ENCODE results near the gene ATP5MG.
"Not testable (repeated sequence)": the region's sequence is repeated elsewhere in the genome, so short reads cannot be mapped to it uniquely, and the experiment has no call there.

DNA sequence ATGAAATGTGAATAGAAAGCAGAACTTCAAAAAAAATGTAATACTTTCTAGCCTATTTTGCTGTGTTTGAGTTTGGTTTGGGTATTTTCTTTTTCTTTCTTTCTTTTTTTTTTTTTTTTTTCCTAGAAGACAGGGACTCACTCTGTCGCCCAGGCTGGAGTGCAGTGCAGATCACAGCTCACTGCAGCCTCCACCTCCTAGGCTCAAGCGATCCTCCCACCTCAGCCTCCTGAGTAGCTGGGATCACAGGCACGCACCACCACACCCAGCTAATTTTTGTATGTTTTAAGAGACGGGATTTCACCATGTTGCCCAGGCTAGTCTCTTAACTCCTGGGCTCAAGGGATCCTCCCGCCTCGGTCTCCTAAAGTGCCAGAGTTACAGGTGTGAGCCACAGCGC, 1.2 kb downstream of the ATP5MG start:
- TF ChIP-seq CTCF, POLR2A (IDR thresholded peaks at IDR 0.05): not testable (repeated sequence)
